Muscle layer of duodenum (tissue), 2 donors: Measurements from ENCODE around the gene CYP3A4.

ENCODE experiments used
- H3K27ac ChIP-seq: one replicate; pipeline ENCODE4 v1.7.0; 2013; ENCODE audit warnings: mild to moderate bottlenecking, low read length
- H3K27me3 ChIP-seq: one replicate; pipeline ENCODE4 v1.7.0; 2013; ENCODE audit warnings: low read depth, mild to moderate bottlenecking, control low read depth, low read length
- H3K36me3 ChIP-seq, 2 donors: one replicate each; pipeline ENCODE4 v1.7.0; 2013; ENCODE audit warnings: low read length in 2 of 2, control low read depth in 1 of 2, mild to moderate bottlenecking in 1 of 2; ENCODE audit not compliant: insufficient read depth in 2 of 2, control insufficient read depth in 1 of 2
- H3K4me1 ChIP-seq, 2 donors: one replicate each; pipeline ENCODE4 v1.7.0; 2013; ENCODE audit warnings: low read length in 2 of 2, mild to moderate bottlenecking in 2 of 2, control low read depth in 1 of 2, moderate library complexity in 1 of 2; ENCODE audit not compliant: insufficient read depth in 2 of 2, control insufficient read depth in 1 of 2
- H3K4me3 ChIP-seq, 2 donors: one replicate each; pipeline ENCODE4 v1.7.0; 2013; ENCODE audit warnings: low read length in 2 of 2, low read depth in 1 of 2, mild to moderate bottlenecking in 1 of 2
- H3K9me3 ChIP-seq, 2 donors: one replicate each; pipeline ENCODE4 v1.7.0; 2013; ENCODE audit warnings: low read length in 2 of 2, control low read depth in 1 of 2, mild to moderate bottlenecking in 1 of 2; ENCODE audit not compliant: control insufficient read depth in 1 of 2
- donor health status: healthy.

Gene CYP3A4

DNA sequence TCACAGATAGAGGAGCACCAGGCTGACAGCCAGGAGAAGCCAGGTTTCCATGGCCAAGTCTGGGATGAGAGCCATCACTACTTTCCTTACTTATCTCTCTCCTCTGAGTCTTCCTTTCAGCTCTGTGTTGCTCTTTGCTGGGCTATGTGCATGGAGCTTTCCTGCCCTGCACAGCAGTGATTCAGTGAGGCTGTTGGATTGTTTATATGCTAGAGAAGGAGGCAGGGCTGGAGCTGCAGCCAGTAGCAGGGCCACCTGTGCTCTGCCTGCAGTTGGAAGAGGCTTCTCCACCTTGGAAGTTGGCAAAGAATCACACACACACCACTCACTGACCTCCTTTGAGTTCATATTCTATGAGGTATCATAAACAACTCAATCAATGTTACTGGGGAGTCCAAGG lies at the start of gene CYP3A4:
Gene CYP3A4 (minus strand): TSS at position 178 of the 400 bp plus-strand sequence. CDS start 103 bp downstream, at position 75.
- H3K27ac ChIP-seq: no peak within 1 kb of the TSS
- H3K9me3 ChIP-seq: no peaks in the 10 kb centered on the region
- no peak within 1 kb of the TSS for H3K4me3 ChIP-seq
- H3K27me3 ChIP-seq: no peaks in the 10 kb centered on the region
- H3K36me3 ChIP-seq: no peaks in the 10 kb centered on the region
- no peaks in the 10 kb centered on the region for H3K4me1 ChIP-seq

- Histone ChIP-seq H3K36me3 (no peaks in the 10 kb centered on the region), H3K27me3 (no peaks in the 10 kb centered on the region), H3K4me3 (no peak overlapping the region), H3K4me1 (no peaks in the 10 kb centered on the region), H3K27ac (no peak overlapping the region), H3K9me3 (no peaks in the 10 kb centered on the region)
Observed at GRCh38 chr7:99833289-99833877, 49.4 kb upstream of the CYP3A4 start.

- Histone ChIP-seq H3K4me3 (no peak overlapping the region), H3K36me3 (no peaks in the 10 kb centered on the region), H3K27ac (no peak overlapping the region), H3K27me3 (no peaks in the 10 kb centered on the region), H3K9me3 (no peaks in the 10 kb centered on the region), H3K4me1 (no peaks in the 10 kb centered on the region)
Observed at GRCh38 chr7:99831595-99831994, 47.6 kb upstream of the CYP3A4 start.

DNA sequence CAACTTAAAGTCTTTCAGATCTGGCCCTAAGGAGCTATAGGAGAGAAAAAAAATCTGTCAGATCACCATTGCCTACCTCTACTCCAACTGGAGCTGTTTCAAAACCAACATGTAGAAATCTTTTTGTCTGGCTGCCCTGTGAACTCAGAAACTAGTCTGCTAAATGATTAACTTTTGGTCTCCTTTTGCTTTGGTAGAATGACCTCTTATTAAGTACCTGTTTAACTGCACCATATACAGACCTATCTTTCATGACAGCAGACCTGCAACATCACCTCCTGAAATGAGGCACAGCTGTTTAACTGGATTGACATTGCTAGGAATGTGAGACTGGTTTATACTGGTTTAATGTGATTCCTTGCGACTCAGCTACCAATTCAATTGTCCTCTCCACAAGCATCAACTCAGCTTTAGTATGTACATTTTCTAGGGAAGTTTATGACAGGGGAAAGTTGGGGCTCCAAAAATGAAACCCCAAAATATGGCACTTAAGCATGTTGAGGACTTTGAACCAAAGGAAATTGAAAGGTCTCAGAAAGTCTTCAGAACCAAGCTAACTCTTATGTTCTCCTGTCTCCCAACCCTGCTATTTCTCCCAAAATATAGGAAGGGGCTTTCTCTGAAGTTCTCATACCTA lies 45.7 kb upstream of the CYP3A4 start:
- H3K4me1 ChIP-seq: no peaks in the 10 kb centered on the region
- H3K4me3 ChIP-seq: no peak overlapping the region
- H3K27ac ChIP-seq: no peak overlapping the region
- no peaks in the 10 kb centered on the region for H3K9me3 ChIP-seq
- H3K27me3 ChIP-seq: no peaks in the 10 kb centered on the region
- H3K36me3 ChIP-seq: no peaks in the 10 kb centered on the region

GRCh38 chr7:99828811-99829210 lies 44.8 kb upstream of the CYP3A4 start:
- no peak overlapping the region for H3K4me3 ChIP-seq
- no peaks in the 10 kb centered on the region for H3K9me3 ChIP-seq
- no peak overlapping the region for H3K27ac ChIP-seq
- H3K4me1 ChIP-seq: no peaks in the 10 kb centered on the region
- H3K27me3 ChIP-seq: no peaks in the 10 kb centered on the region
- H3K36me3 ChIP-seq: no peaks in the 10 kb centered on the region

- Histone ChIP-seq H3K27me3 (no peaks in the 10 kb centered on the region), H3K4me3 (no peak overlapping the region), H3K36me3 (no peaks in the 10 kb centered on the region), H3K4me1 (no peaks in the 10 kb centered on the region), H3K9me3 (no peaks in the 10 kb centered on the region), H3K27ac (no peak overlapping the region)
Observed at GRCh38 chr7:99827040-99827778, 43.2 kb upstream of the CYP3A4 start.

GRCh38 chr7:99825873-99826272 lies 41.9 kb upstream of the CYP3A4 start:
- Histone ChIP-seq H3K4me3 (no peak overlapping the region), H3K27ac (no peak overlapping the region), H3K9me3 (no peaks in the 10 kb centered on the region), H3K36me3 (no peaks in the 10 kb centered on the region), H3K27me3 (no peaks in the 10 kb centered on the region), H3K4me1 (no peaks in the 10 kb centered on the region)

DNA sequence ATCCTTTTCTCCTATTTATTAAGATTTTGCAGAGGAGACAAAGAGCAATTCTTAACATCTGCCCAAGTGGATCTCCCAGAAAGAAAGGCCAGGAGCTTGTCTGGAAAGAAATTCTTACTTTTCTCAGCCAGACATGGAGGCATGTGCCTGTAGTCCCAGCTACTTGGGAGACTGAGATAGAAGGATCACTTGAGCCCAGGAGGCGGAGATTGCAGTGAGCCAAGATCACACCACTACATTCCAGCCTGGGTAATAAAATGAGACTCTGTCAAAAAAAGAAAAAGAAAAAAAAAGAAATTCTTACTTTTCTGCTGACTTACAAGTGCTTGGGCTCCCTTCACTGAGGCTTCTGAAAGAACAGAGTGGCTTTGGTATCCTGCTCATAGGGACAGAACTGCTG lies 41.5 kb upstream of the CYP3A4 start:
- Histone ChIP-seq H3K4me1 (no peaks in the 10 kb centered on the region), H3K4me3 (no peak overlapping the region), H3K36me3 (no peaks in the 10 kb centered on the region), H3K27ac (no peak overlapping the region), H3K27me3 (no peaks in the 10 kb centered on the region), H3K9me3 (no peaks in the 10 kb centered on the region)

GRCh38 chr7:99824091-99824490 lies 40.1 kb upstream of the CYP3A4 start:
- no peak overlapping the region for H3K27ac ChIP-seq
- no peaks in the 10 kb centered on the region for H3K9me3 ChIP-seq
- H3K36me3 ChIP-seq: no peaks in the 10 kb centered on the region
- no peaks in the 10 kb centered on the region for H3K27me3 ChIP-seq
- no peak overlapping the region for H3K4me3 ChIP-seq
- H3K4me1 ChIP-seq: no peaks in the 10 kb centered on the region

GRCh38 chr7:99822731-99823718 lies 39.0 kb upstream of the CYP3A4 start:
- Histone ChIP-seq H3K4me1 (no peaks in the 10 kb centered on the region), H3K4me3 (no peak overlapping the region), H3K9me3 (no peaks in the 10 kb centered on the region), H3K36me3 (no peaks in the 10 kb centered on the region), H3K27ac (no peak overlapping the region), H3K27me3 (no peaks in the 10 kb centered on the region)
